ENCODE results near the gene LYPD1.
"Not testable (repeated sequence)": the region's sequence is repeated elsewhere in the genome, so short reads cannot be mapped to it uniquely, and the experiment has no call there.

The LYPD1 gene

GRCh38 chr2:132669908-132670495 lies at the start of gene LYPD1:
LYPD1 (minus strand) TSS chr2:132670205; CDS start chr2:132669932, 273 bp downstream.
- no peak for DNase-seq

- DNase-seq = no peak
These were observed 49.5 kb upstream of the LYPD1 start for GRCh38 chr2:132719480-132719879.

- DNase-seq = no peak
These were observed 46.9 kb upstream of the LYPD1 start for GRCh38 chr2:132716954-132717353.

GRCh38 chr2:132715386-132716351 lies 45.7 kb upstream of the LYPD1 start:
- DNase-seq = no peak

GRCh38 chr2:132703396-132703795 lies 33.4 kb upstream of the LYPD1 start:
- DNase-seq = no peak

- DNase-seq = no peak
These were observed 31.8 kb upstream of the LYPD1 start for GRCh38 chr2:132701810-132702209.

GRCh38 chr2:132699802-132700201 lies 29.8 kb upstream of the LYPD1 start:
- DNase-seq = not testable (repeated sequence)

GRCh38 chr2:132698347-132698746 lies 28.3 kb upstream of the LYPD1 start:
- not testable (repeated sequence) for DNase-seq

- DNase-seq = no peak
These were observed 27.7 kb upstream of the LYPD1 start for GRCh38 chr2:132697556-132698205.

GRCh38 chr2:132692816-132693215 lies 22.8 kb upstream of the LYPD1 start:
- DNase-seq = no peak

- DNase-seq = no peak
These were observed 21.6 kb upstream of the LYPD1 start for GRCh38 chr2:132691556-132691955.

- no peak for DNase-seq
These were observed 20.8 kb upstream of the LYPD1 start for GRCh38 chr2:132690664-132691303.

GRCh38 chr2:132681766-132682165 lies 11.8 kb upstream of the LYPD1 start:
- no peak for DNase-seq

GRCh38 chr2:132680544-132680943 lies 10.5 kb upstream of the LYPD1 start:
- DNase-seq = no peak

GRCh38 chr2:132678483-132678882 lies 8.5 kb upstream of the LYPD1 start:
- no peak for DNase-seq

GRCh38 chr2:132677661-132678060 lies 7.7 kb upstream of the LYPD1 start:
- DNase-seq = no peak

- DNase-seq = no peak
These were observed 7.0 kb upstream of the LYPD1 start for GRCh38 chr2:132676999-132677398.

GRCh38 chr2:132671151-132671835 lies 1.3 kb upstream of the LYPD1 start:
- no peak for DNase-seq

GRCh38 chr2:132670496-132671150 lies 618 bp upstream of the LYPD1 start:
- no peak for DNase-seq

GRCh38 chr2:132668987-132669907 lies 758 bp downstream of the LYPD1 start:
- DNase-seq = no peak

All from CD4-positive, alpha-beta T cell treated with Interleukin-10 for 1 hour (primary cell).